Measurements from ENCODE around the gene SLC37A1.

GRCh38 chr21:42571391-42572150 lies 57.9 kb downstream of the SLC37A1 start:
- no peak for TF ChIP-seq CTCF (conservative IDR thresholded peaks at IDR 0.05)
- no peak for TF ChIP-seq EZH2 (IDR thresholded peaks at IDR 0.05; ENCODE audit: low read depth)
